Transverse colon (tissue), 4 donors: ENCODE measurements around the gene OR10R2. TPM values are rescaled to one million over a fixed set of nuclear protein-coding genes. Genes with fewer than 3 reads are reported as not detected.

ENCODE experiments used
- DNase-seq: peaks from one replicate; pipeline ENCODE4 v3.0.0-alpha.2; 2019
- H3K27ac ChIP-seq, 4 donors: fragments of 200-600 bp; sonication (generic); 2 replicates each; pipeline ENCODE4 v1.5.1; 2016 to 2018; ENCODE audit warnings: inconsistent platforms in 4 of 4
- H3K27me3 ChIP-seq: fragments of 200-600 bp; sonication (generic); 2 replicates; pipeline ENCODE4 v1.5.1; 2017; ENCODE audit warnings: inconsistent platforms
- H3K36me3 ChIP-seq, 4 donors: fragments of 200-600 bp; sonication (generic); 2 replicates each; pipeline ENCODE4 v1.5.1; 2017 to 2019; ENCODE audit warnings: inconsistent platforms in 4 of 4
- H3K4me1 ChIP-seq, 4 donors: fragments of 200-600 bp; sonication (generic); 2 replicates each; pipeline ENCODE4 v1.5.1; 2017 to 2020; ENCODE audit warnings: inconsistent platforms in 4 of 4
- H3K4me3 ChIP-seq, 4 donors: fragments of 200-600 bp; sonication (generic); 1 replicate in 1 of 4; 2 replicates in 3 of 4; pipeline versions ENCODE4 v1.5.1 to v1.6.1; 2017 to 2019; ENCODE audit warnings: inconsistent platforms in 4 of 4
- H3K9me3 ChIP-seq, 2 donors: fragments of 200-600 bp; sonication (generic); 2 replicates each; pipeline ENCODE4 v1.5.1; 2017 to 2019; ENCODE audit warnings: inconsistent platforms in 2 of 2
- CTCF ChIP-seq, 5 experiments: fragments of 200-600 bp in 3 of 5; fragments of 450-650 bp in 2 of 5; sonication (generic) in 3 of 5; IDR thresholded peaks; 1 replicate in 2 of 5; 2 replicates in 3 of 5; pipeline ENCODE4 v1.5.1; 2016 to 2017; ENCODE audit warnings: antibody characterized with exemption in 5 of 5, inconsistent platforms in 3 of 5, mild to moderate bottlenecking in 2 of 5, moderate library complexity in 1 of 5
- EP300 ChIP-seq: sonication (generic); formaldehyde crosslinking; IDR thresholded peaks from one replicate; pipeline ENCODE4 v1.6.1; 2017; ENCODE audit warnings: antibody characterized with exemption, low read depth
- POLR2A ChIP-seq: fragments of 450-650 bp; IDR thresholded peaks from one replicate; pipeline ENCODE4 v1.6.1; 2016; ENCODE audit warnings: antibody characterized with exemption, mild to moderate bottlenecking, moderate library complexity
- POLR2AphosphoS5 ChIP-seq, 3 donors: sonication (generic); formaldehyde crosslinking; IDR thresholded peaks; one replicate each; pipeline ENCODE4 v1.6.1; 2016; ENCODE audit warnings: antibody characterized with exemption in 3 of 3
- WGBS, 2 donors: methylation state at CpG; one replicate each; pipeline ENCODE4 v1.1.5; 2018; ENCODE audit warnings: low coverage in 1 of 2; 5-methylcytosine and 5-hydroxymethylcytosine counted together
- in situ Hi-C, 4 donors: fragments of 200-750 bp; cut with MboI; loops; one replicate each; pipeline versions ENCODE4 v1.15.0 to v1.15.1; 2017; ENCODE audit warnings: low sequenced_read_pairs in 3 of 4, low pct_ligation_motif_present in 1 of 4, low pct_unique_long_range_greater_than_20kb in 1 of 4
- intact Hi-C: fragments of 100-400 bp; cut with DNase I; formaldehyde crosslinking; loops from one replicate; pipeline ENCODE4 v1.15.1; 2023; ENCODE audit warnings: low total_unique reads
- total RNA-seq, 4 donors: library from RNA; depleted of rRNA; stranded (reverse); fragments of >200 nt; gene quantifications; one replicate each; pipeline ENCODE4 v1.1.0, GENCODE V29; 2016

OR10R2 gene
- total RNA-seq, 4 donors from 2014 or later, result not detected

- H3K36me3 ChIP-seq, result no peaks in the 10 kb centered on the region
- H3K27me3 ChIP-seq, result no peaks in the 10 kb centered on the region
- no peaks in the 10 kb centered on the region for H3K4me1 ChIP-seq
- no peak for TF ChIP-seq EP300
- TF ChIP-seq POLR2AphosphoS5 (IDR thresholded peaks at IDR 0.05), result no peak
- no peak for TF ChIP-seq POLR2A
- no peak for TF ChIP-seq CTCF (IDR thresholded peaks at IDR 0.05)
- H3K9me3 ChIP-seq, result no peaks in the 10 kb centered on the region
- in situ Hi-C loops, result loop anchor here in 2 of 4 donors (25.0 kb wide), 2 partner anchors 466 to 566 kb away; partner anchors contain the start of gene AIM2 (in 1 of the 2)
- H3K4me3 ChIP-seq, result no peak overlapping the region
- H3K27ac ChIP-seq, result no peak overlapping the region
- WGBS, 2 donors, result 64 to 72% methylated on average over 2 of the region's 2 CpGs
- intact Hi-C loops, result no loop called here
- DNase-seq, result no peak
Measured at GRCh38 chr1:158521666-158522058, 49.6 kb downstream of the OR10R2 start.

- no peak for DNase-seq
- intact Hi-C loops (no loop called here), in situ Hi-C loops (no loop called here)
- no peaks in the 10 kb centered on the region for H3K36me3 ChIP-seq
- no peaks in the 10 kb centered on the region for H3K27me3 ChIP-seq
- 65 to 73% methylated on average over 2 of the region's 2 CpGs for WGBS, 2 donors
- peaks cover 0 to 4% of the 10 kb centered on the region in 2 donors for H3K9me3 ChIP-seq
- H3K4me3 ChIP-seq, result no peak overlapping the region
- no peak for TF ChIP-seq EP300
- TF ChIP-seq POLR2AphosphoS5 (IDR thresholded peaks at IDR 0.05), result no peak
- no peak for TF ChIP-seq CTCF (IDR thresholded peaks at IDR 0.05)
- no peak overlapping the region for H3K27ac ChIP-seq
- no peaks in the 10 kb centered on the region for H3K4me1 ChIP-seq
Measured at GRCh38 chr1:158527190-158527815, 55.3 kb downstream of the OR10R2 start.

Other genes starting within 250 kb of the OR10R2 start
- gene CD1A, start 217.8 kb upstream of the OR10R2 start, total RNA-seq, result not detected
- 1 to 10 TPM in 2 of 4 donors, not detected in 2; 2.1 to 7.1 TPM for gene CD1C, start 182.3 kb upstream of the OR10R2 start, total RNA-seq
- gene CD1B, start 140.7 kb upstream of the OR10R2 start, total RNA-seq, result not detected
- not detected for gene CD1E, start 118.3 kb upstream of the OR10R2 start, total RNA-seq
- gene OR10T2, start 72.8 kb upstream of the OR10R2 start, total RNA-seq, result not detected
- not detected for gene OR10K2, start 46.0 kb upstream of the OR10R2 start, total RNA-seq
- not detected for gene OR10K1, start 10.4 kb upstream of the OR10R2 start, total RNA-seq
- gene OR6Y1, start 82.2 kb downstream of the OR10R2 start, total RNA-seq, result not detected
- gene OR6P1, start 98.4 kb downstream of the OR10R2 start, total RNA-seq, result not detected
- not detected for gene OR10X1, start 107.7 kb downstream of the OR10R2 start, total RNA-seq
- not detected for gene OR10Z1, start 133.0 kb downstream of the OR10R2 start, total RNA-seq
- under 1 TPM in 1 of 4 donors, not detected in 3; under 0.01 TPM for gene SPTA1, start 214.5 kb downstream of the OR10R2 start, total RNA-seq
- not detected for gene OR6K2, start 228.4 kb downstream of the OR10R2 start, total RNA-seq
- gene OR6K3, start 248.5 kb downstream of the OR10R2 start, total RNA-seq, result not detected